GM21526 (cell line): ENCODE data around the gene ANKRD13D.

Experiments used
- ATAC-seq: cut with Tn5 transposase; IDR thresholded peaks from one replicate; pipeline ENCODE4 v1.9.1; 2021; ENCODE audit warnings: moderate library complexity; ENCODE audit not compliant: unreplicated experiment, low FRiP score

The ANKRD13D gene

DNA sequence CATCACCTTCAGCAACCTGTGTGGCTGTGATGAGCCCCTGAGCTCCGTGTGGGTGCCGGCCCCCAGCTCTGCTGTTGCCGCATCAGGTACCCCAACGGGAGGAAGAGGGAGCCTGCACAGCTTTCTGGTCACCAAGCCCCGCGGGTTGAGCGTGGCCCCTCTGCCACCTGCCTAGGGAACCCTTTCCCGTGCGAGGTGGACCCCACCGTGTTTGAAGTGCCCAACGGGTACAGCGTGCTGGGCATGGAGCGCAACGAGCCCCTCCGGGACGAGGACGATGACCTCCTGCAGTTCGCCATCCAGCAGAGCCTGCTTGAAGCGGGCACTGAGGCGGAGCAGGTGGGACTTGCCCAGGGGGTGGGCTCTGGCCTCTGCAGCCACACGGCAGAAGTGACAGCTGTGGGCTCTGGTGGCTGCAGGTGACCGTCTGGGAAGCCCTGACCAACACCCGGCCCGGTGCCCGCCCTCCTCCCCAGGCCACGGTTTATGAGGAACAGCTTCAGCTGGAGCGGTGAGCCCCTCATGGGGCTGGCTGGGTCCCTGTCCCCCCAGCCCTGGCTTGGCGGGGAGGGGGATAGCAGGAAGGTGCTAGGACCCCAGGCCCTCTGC, 12.3 kb downstream of the ANKRD13D start:
- ATAC-seq, result no peak

DNA sequence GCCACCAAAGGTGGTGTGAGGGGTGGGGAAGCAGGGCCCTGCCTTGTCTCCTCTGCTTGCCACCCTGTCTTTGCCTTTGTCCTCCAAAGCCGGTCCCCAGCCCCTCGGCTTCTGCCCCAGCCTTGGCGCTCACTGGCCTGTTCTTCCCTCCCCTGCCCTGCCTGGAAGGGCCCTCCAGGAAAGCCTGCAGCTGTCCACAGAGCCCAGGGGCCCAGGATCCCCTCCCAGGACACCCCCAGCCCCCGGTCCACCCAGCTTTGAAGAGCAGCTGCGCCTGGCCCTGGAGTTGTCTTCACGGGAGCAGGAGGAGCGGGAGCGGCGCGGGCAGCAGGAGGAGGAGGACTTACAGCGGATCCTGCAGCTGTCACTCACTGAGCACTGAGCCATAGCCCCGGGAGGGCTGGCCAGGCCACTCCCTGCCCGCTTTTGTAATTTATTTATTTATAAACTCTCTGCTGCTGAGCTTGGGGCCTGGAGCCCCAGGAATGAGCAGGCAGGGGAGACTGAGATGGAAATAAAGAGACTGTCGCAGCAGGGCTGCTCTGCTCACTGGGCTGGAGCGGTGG, 12.9 kb downstream of the ANKRD13D start:
- no peak for ATAC-seq

DNA sequence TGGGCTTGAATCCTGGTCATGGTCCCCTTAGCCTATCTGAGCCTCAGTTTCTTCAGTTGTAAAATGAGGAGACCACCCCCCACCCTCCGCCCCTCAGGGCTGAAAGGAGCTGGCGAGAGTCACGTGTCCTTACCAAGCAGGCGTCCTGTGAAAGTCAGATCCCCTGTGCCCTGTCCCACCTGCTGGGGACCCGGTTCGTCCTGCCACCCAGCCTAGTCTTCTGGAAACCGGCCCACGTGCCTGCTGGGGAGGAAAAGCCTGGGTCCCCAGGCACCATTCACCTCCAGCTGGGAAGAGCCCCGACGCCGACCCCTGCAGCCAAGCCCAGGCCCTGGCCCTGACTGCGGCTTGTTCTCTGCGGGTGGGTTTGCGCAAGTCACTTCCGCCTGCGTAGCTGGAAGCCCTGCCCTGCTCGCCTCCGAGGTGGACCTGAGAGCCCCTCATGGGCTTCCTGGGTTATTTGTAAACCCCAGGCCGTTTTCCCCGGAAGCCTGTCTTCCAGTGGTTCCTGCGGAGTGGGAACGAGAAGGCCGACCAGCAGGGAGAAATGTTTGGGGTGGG, 13.5 kb downstream of the ANKRD13D start:
- ATAC-seq, result no peak

DNA sequence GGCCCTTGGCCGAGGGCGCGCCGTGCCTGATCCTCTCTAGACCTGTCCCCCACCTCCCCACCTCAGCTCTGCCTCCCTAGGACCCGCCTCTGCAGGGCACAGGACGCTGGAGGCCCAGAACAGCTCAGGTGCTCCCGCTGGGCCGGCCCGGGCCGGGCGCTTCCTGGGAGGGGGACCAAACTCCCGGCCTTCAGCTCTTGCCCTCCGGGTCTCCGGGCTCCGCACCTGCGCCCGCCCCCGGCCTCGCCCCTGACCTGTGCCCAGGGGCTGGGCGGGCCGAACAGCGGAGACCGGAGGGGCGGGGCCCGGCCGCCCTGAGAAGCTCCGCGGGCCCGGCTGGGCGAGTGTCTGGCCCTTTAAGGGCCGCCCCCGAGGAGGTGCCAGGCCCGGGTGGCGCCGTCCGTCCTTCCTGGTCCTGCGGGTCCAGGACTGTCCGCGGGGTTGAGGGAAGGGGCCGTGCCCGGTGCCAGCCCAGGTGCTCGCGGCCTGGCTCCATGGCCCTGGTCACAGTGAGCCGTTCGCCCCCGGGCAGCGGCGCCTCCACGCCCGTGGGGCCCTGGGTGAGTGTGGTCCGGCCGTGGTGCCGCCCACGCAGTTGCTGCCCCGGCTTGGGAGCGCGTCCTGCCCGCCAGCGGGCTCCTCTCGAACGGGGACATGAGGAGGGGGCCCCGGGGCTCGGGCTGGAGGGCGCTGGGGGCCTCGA, 14.2 kb downstream of the ANKRD13D start, which contains the start of gene SSH3:
Gene SSH3 (plus strand): TSS at position 399 of the 703 bp plus-strand sequence. CDS start 96 bp downstream, at position 495.
- no peak for ATAC-seq

DNA sequence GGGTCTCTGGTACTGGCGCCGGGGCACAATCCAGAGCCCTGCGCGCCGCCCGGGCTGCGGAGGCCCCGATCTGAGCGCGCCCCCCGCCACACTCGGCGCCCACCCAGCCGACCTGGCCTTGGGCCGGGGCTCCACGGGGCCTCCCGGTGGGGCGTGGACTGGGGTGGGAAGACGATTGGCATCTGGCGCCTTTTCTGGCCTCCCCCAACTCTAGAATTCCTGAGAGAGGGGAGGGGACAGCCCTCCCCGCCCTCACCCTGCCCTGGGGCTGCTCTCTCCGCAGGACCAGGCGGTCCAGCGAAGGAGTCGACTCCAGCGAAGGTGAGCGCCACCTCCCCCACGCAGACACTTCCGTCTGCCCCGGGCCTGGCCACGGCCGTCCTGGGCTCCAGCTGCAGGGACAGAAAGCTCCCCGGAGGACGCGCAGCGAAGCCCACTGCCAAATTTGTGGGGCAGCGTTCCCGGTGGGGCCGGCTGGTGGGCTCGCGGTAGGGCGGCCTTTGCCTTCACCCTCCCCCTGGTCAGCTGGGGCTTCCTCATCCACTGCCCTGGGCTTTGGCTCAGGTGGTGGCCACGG, 14.8 kb downstream of the ANKRD13D start:
- no peak for ATAC-seq

DNA sequence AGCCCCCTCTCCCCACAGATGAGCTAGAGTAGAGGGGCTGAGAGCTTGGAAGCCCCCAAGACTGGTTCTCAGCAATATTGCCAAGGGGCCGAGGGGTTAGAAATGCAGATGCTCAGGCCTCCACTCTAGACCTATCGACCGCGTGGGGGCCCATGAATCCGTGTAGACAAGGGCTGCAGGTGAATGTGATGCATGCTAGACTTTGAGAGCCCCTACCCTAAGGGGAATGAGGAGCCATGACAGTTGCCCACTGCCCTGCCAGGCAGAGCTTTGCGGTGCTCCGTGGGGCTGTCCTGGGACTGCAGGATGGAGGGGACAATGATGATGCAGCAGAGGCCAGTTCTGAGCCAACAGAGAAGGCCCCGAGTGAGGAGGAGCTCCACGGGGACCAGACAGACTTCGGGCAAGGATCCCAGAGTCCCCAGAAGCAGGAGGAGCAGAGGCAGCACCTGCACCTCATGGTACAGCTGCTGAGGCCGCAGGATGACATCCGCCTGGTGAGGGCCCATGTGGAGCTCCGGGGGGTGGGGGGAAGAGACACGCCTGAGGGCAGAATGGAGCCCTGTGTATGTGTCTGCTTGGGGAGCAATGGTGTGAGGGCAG, 15.5 kb downstream of the ANKRD13D start:
- no peak for ATAC-seq

DNA sequence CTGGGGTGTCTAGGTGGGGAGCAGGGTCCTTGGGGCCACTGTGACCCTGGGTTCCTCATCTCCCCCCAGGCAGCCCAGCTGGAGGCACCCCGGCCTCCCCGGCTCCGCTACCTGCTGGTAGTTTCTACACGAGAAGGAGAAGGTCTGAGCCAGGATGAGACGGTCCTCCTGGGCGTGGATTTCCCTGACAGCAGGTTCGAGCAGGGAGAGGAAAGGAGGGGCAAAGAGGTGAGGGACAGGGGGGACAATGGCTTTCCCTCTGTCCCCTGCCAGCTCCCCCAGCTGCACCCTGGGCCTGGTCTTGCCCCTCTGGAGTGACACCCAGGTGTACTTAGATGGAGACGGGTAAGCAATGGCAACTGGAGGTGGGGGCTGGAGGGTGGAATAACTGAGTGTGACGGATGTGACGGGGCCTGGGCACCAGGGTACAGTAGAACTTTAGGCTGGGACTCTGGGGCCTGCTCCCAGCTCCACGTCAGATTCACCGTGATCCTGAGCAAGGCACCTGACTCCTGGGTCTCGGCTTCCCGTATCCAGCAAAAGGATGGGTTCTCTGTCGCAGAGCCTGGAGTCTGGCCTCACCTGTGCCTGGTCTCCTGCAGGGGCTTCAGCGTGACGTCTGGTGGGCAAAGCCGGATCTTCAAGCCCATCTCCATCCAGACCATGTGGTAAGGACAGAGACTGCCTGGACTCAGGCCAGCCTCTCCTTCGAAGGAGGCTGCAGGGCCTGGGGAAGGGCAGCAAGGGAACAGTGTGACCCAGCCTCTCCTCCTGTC, 17.9 kb downstream of the ANKRD13D start:
- ATAC-seq, result no peak

DNA sequence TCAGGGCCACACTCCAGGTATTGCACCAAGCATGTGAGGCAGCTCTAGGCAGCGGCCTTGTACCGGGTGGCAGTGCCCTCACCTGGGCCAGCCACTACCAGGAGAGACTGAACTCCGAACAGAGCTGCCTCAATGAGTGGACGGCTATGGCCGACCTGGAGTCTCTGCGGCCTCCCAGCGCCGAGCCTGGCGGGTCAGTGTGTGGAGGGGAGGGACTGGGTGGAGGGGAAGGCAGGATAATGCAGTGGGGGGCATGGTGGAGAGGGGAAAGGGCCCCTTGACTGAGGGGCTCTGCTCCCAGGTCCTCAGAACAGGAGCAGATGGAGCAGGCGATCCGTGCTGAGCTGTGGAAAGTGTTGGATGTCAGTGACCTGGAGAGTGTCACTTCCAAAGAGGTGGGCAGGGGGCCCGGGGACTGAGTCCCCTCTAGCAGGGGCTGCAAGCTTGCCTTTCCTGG, 18.5 kb downstream of the ANKRD13D start:
- no peak for ATAC-seq

DNA sequence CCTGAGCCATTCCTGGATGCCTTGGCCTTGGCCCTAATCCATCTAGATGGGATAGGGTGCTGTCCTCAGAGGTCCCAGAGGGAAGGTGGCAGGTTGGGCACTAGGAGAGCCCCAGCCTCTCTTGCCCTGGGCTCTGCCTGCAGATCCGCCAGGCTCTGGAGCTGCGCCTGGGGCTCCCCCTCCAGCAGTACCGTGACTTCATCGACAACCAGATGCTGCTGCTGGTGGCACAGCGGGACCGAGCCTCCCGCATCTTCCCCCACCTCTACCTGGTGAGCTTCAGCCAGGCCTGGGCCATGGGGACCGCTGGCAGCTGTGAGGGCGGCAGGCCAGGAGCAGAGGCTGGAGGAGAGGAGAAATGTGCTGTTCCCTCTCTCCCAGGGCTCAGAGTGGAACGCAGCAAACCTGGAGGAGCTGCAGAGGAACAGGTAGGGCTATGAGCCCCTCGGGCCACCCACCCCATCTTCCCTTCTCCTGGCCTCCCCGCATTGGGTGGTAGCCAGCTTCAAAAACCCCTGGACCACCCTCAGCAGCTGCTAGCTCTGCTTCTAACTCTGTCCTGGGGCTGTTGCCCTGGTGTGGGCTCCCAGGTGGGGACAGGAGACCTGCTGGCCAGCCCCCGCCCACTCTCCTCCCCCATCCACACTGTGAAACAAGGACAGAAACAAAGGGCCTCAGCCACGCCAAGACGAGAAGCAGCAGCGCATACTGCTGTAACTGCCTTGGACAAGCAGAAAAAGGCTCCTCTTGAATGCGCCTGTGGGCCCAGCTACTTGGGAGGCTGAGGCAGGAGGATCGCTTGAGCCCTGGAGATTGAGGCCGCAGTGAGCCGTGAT, 19.1 kb downstream of the ANKRD13D start:
- ATAC-seq, result no peak

DNA sequence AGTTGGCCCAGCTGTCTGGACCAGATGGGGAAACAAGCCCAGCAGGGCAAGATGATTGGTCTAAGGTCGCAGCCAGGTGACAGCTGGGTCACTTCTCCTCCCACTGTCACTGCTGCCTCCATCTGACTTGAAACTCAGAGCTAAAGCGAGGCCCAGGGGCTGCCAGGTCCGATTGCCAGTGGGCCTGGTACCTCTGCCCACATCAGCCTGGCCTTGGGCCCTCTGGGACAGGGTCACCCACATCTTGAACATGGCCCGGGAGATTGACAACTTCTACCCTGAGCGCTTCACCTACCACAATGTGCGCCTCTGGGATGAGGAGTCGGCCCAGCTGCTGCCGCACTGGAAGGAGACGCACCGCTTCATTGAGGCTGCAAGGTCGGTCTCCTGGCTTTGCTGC, 20.1 kb downstream of the ANKRD13D start:
- no peak for ATAC-seq

DNA sequence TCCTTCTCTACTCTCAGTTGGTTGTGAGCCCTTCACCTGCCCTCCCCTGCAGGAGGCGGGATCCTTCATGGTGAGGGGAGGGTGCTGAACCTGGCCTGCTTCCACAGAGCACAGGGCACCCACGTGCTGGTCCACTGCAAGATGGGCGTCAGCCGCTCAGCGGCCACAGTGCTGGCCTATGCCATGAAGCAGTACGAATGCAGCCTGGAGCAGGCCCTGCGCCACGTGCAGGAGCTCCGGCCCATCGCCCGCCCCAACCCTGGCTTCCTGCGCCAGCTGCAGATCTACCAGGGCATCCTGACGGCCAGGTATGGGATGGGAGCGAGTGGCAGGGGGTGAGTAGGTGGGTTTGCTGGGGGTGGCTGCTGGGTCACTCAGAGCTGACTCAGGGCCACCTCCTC, 20.6 kb downstream of the ANKRD13D start:
- ATAC-seq, result no peak

DNA sequence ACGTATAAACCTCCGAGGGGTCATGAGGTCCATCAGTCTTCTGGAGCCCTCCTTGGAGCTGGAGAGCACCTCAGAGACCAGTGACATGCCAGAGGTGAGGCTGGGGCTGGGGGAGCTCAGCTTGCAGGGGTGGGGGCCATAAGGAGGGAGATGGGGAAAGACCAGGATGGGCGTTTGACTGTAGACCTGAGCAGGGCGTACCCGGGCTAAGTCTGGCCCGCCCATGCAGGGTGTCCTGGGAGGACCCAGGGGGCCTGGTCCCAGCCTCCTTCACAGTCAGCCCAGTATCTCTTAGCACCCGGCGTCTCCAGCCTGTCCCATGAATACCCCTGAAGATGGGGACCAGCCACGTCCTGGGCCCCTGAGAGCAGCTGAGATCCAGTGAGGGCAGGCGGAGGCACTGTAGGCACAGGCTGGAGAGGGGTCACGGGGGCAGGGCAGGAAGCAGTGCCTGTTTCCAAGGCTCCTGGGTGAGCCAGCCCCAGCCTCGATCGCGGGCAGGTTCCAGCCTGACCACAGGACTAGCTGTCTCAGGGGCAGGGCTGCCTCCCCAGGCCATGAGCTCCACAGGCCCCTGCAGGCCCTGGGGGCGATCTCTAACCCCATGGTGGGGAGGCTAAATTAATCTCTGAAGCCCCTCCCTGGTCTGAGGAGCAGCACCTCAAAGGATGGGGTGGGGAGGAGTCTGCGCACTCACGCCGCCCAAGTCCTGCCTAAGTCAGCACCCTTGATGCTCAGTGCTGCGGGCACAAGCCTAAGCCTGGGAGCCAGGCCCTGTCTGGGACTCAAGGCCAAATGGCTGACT, 21.3 kb downstream of the ANKRD13D start:
- no peak for ATAC-seq

DNA sequence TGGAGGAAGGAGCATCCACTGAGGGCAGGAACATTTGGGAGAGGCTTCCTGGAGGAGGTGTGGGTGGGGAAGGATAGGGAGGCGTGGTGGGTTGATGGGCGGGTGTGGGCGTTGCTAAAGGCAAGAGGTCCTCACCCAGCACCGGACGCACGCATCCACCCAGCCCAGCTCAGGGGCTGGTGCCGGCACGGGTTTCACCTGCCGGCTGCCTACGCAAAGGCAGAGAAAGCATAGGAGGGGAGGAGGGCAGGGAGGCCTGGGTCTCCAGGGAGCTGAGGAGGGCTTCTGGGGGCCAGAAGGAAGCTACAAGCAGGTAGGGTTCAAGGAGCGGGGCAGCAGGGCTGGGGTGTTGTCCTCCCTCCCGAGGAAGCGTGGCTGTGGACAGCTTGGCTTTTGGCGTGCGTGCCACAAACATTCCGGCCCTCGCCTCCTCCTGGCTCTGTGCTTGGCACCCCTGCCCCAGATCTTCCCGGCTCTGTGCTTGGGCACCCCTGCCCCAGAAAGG, 22.0 kb downstream of the ANKRD13D start:
- ATAC-seq, result no peak

DNA sequence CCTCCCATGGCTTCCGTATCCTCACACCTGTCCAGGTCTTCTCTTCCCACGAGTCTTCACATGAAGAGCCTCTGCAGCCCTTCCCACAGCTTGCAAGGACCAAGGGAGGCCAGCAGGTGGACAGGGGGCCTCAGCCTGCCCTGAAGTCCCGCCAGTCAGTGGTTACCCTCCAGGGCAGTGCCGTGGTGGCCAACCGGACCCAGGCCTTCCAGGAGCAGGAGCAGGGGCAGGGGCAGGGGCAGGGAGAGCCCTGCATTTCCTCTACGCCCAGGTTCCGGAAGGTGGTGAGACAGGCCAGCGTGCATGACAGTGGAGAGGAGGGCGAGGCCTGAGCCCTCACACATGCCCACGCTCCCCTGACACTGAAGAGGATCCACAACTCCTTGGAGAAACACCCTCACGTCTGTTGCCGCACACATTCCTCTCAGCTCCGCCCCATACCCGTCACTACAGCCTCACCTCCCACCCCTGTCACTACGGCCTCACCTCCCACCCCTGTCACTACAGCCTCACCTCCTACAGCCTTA, 22.5 kb downstream of the ANKRD13D start:
- ATAC-seq, result no peak

DNA sequence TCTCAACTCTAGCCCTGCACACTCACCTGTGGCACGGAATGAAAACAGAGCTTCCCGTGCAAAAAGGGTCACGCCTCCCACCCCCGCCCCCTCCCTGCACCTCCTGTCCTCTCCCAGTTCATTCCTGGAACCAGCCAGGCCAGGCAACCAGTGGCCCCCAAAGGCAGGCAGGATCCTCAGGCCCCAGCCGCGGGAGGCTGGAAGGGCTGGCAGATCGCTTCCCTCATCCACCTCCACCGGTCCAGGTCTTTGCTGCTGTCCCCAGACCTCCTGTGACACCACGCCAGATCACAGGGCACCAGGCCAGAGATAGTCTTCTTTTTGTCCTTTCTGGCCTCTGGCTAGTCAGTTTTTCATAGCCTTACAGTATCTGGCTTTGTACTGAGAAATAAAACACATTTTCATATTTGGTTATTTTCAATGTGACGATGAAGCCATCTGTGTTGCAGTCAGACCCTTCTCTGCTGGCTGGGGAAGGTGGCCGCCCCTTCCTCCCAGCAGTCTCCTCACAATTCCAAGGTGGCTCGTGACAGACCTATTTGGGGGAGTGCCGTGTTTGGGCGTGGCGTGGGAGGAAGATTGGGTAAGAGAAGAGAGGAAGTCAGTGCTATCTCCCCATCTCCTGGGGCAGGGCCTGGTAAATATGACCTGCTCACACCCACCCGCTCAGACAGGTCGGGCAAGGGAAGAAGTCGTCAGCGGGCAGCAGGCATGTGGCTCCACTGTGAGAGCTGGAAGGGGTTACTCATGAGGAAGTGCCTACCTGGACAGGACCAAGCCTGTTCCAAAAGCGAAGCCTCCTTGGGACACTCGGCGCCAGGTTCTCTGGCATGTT, 23.3 kb downstream of the ANKRD13D start:
- no peak for ATAC-seq

DNA sequence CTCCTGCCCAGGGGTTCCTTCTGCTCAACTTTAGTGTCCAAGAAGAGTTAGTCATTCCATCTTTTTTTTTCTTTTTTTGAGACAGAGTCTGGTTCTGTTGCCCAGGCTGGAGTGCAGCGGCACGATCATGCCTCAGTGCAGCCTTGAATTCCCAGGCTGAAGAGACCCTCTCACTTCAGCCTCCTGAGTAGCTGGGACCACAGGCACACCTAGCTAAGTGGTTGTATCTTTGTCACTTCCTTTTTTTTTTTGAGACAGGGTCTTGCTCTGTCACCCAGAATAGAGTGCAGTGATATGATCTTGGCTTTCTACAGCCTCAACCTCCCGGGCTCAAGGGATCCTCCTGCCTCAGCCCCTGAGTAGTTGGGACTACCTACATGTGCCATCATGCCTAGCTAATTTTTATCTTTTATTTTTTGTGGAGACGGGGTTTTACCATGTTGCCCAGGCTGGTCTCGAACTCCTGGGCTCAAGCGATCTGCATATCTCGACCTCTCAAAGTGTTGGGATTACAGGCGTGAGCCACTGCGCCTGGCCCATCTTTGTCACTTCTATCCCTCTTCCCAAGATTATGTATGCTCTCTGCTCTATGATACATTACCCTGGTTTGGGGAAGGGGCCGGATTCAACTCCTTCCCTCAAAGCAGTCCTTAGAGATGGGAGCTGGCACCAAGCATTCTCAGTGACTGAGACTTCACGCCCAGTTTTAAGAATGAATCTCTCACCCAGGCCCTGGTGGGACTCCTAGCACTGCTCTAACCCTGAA, 24.2 kb downstream of the ANKRD13D start:
- no peak for ATAC-seq
